Left hindlimb (tissue), 1 donor: ENCODE measurements around the gene ZNF608.

Source experiments
- DNase-seq: peaks from one replicate; pipeline ENCODE4 v3.0.0-alpha.2; 2018

Gene ZNF608, protein sequence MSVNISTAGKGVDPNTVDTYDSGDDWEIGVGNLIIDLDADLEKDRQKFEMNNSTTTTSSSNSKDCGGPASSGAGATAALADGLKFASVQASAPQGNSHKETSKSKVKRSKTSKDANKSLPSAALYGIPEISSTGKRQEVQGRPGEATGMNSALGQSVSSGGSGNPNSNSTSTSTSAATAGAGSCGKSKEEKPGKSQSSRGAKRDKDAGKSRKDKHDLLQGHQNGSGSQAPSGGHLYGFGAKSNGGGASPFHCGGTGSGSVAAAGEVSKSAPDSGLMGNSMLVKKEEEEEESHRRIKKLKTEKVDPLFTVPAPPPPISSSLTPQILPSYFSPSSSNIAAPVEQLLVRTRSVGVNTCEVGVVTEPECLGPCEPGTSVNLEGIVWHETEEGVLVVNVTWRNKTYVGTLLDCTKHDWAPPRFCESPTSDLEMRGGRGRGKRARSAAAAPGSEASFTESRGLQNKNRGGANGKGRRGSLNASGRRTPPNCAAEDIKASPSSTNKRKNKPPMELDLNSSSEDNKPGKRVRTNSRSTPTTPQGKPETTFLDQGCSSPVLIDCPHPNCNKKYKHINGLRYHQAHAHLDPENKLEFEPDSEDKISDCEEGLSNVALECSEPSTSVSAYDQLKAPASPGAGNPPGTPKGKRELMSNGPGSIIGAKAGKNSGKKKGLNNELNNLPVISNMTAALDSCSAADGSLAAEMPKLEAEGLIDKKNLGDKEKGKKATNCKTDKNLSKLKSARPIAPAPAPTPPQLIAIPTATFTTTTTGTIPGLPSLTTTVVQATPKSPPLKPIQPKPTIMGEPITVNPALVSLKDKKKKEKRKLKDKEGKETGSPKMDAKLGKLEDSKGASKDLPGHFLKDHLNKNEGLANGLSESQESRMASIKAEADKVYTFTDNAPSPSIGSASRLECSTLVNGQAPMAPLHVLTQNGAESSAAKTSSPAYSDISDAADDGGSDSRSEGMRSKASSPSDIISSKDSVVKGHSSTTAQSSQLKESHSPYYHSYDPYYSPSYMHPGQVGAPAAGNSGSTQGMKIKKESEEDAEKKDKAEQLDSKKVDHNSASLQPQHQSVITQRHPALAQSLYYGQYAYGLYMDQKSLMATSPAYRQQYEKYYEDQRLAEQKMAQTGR (N-terminal part only)

GRCh38 chr5:124745928-124746915 is at the start of gene ZNF608:
Gene ZNF608 (minus strand): TSS chr5:124746639. CDS start chr5:124744989, 1,650 bp downstream.
- DNase-seq, result peak; percentile 79

DNA sequence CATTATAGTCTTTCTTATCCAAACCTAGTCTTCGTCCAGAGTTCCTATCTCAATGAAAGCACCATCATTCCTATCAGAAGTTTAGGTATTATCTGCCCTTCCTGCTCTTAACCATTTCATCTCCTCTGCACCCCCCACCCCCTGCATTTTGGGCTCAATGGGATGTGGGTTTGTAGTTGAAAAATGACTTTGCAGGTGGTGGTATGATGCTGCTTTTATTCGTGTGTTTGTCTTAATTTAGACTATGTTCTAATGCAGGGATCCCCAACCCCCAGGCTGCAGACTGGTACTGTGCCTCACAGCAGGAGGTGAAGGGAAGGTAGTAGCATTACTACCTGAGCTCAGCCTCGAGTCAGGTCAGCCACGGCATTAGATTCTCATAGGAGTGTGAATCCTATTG is 49.4 kb upstream of the ZNF608 start:
- DNase-seq, result no peak

DNA sequence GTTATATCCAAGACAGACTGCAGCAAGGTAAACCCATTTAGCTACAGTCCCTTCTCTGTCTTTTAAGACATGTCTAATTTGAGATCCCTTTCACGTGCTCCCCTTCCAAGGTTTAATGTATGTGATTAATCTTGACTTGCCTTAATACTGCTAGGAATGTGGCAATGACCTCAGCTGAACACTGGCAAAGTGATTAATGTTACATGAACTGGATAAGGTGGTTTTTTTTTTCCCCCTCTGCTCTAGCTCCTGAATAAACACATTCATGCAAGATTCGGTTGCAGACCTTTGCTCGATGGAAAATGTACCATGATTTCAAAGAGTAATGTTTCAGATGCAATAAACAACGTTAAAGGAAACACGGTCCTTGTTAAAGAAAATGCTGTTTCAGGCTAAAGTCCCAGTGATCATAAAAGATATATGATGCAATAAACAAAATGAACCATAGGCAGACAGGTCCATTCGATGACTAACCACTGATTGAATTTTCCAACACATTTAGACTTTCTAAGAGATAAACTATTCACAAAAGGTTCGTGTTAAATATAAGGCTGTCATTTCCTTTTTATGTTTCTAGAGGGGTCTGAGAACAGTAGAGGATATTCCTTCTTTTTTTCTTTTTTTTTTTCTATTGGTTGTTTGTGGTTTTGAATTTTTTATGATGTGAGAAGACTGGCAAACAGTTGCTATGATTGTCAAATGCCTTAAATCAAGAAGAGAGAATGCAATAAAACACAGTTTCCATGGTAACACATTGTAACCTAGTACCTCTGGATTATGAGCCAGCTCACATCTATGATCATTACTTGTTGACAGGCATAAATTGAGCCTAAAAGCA is 44.7 kb upstream of the ZNF608 start:
- no peak for DNase-seq

GRCh38 chr5:124790301-124790894 is 44.0 kb upstream of the ZNF608 start:
- no peak for DNase-seq

DNA sequence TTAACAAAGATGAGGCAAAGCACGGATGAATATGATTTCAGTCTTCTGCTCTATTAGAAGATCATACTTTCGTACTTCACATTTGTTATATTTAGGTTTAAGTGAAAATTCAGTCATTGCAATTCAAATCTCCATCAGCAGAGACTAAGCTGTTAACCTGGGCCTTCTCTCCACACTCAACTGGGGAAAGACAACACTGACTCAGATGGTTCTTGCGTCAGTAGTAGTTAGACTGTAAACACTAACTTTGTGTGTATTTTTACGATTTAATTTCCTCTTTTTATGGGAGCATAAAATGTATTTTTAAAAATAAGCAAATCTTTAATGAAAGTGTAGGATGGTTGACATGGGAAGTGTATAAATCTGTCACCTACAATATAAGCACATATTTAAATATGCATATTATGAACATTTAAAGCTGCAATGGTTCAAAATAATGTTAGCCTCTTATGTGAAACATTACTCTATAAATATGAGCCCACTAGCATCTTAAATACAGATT is 42.7 kb upstream of the ZNF608 start:
- DNase-seq, result no peak

- DNase-seq, result no peak
Observed at GRCh38 chr5:124783794-124784193, 37.4 kb upstream of the ZNF608 start.

DNA sequence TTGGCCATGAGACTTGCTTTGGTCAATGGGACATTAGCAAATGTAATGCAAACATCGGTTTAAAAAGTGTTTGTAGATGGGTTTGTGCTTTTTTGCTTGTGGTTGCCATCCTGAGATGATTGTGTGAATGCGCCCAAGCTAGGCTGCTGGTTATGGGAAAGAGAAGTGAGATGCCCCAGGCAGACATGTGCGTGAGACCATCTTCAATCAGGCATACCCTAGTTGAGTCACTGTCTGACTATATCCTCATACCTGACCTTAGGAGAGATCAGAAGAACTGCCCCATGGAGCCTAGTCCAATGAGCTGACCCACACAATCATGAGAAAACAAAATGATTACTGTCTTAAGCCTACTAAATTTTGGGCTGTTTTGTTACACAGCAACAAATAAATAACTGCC is 36.8 kb upstream of the ZNF608 start:
- DNase-seq, result no peak

DNA sequence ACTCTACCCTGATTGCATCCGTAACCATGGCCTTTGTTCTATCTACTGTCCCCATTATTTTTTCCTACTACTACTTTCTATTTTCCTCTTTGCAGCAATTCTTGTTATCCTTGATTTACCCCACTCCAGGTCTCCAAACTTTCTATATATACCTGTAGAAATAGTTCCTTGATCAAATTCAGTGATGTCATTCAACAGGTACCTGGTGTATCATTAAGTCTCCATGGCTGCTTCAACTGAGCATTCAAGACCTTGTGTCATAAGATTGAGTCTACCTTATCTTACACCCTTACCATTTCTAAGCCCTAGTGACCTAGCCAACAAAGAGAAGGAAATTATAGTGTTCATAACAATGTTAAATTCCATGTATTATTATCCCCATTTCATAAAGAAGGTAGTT is 35.8 kb upstream of the ZNF608 start:
- DNase-seq, result no peak

GRCh38 chr5:124780011-124780410 is 33.6 kb upstream of the ZNF608 start:
- no peak for DNase-seq

DNA sequence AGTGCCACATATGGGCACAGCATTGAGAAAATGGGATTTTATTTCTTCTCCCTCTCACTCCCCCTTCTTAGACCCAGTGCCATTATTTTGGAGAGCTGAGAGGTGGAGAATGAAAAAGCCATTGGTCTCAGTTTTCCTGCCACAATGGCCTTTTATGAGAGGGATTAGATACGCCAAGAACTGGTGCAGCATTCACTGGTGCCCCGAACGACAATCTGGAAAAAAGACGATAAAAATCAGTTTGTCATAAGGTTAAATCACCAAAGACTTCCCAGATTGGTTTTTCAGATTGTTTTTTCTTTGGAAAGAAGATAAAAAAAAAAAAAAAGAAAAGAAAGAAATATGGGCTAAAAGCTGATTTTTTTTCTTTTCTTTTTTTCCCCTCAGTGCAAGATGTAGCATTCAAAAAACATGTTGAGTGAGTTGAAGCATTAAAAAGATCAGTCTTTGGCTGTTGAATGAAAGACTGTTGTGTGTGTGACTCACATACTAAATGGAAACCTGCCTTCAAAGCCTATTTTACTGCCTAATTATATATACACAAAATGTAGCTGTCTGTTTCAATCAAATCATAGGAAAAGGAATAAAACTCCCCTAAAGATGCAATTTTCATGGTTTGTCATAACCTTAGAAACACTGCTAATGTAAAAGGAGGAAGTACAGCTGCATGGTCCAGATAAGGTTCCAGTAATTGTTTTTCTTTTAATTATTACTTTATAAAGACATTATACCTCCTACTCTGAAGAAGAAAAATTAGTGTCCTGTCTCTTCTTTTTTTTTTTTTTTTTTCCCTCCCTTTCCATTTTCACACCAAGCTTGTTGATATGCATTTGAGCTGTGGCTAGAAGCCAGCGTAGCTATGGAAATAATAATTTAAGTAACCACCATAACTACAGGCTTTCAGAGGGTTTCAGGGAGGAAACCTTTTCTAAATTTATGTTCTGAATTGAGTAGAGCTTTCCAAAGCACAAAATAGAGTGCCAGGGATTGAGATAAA is 27.2 kb upstream of the ZNF608 start:
- no peak for DNase-seq

GRCh38 chr5:124772457-124773200 is 26.2 kb upstream of the ZNF608 start:
- DNase-seq, result no peak

DNA sequence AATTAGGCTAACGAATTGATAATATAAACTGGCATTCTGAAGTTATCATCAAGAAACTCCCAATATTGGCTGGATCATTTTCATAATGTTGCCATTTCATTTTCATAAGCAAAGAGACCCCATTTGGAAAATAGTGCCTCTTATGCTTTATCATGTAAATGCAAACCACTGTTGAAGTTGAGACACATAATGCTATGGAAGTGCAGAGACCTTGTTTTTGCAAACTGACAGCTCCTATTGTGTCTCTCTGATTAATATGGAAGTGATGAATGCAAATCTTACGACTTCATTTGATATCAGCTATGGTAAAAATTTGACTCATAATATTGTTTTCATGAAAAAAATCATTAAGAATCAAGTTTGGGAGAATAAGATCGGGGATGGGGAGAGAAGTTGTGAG is 25.3 kb upstream of the ZNF608 start:
- DNase-seq, result no peak

DNA sequence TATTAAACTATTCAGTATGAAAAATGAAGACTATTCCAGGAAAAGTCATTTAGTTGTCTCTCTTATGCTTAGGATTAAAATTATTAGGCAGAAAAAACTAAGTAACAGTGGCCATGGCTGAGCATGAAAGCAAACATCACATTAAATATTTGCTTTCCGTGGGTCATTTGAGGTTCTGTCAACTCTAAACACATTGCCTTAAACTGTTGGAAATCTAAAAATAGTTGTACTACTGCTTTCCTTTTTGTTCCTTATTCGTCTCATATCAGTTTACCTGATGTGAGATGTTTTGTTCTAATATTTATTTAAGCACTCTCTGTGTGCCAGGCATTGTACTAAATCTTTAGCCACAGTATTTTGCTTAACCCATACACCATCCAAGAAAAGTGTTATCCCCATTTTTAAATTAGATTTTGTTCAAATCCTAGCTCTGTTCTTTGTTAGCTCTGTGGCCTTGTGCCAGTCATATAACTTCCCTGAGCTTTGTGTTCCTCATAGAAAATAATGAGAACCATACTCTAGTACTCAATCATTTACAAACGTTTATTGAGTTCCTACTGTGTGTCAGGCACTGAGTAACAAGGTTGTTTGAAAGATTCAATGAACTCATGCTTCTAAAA is 18.7 kb upstream of the ZNF608 start:
- no peak for DNase-seq

GRCh38 chr5:124764585-124764984 is 18.1 kb upstream of the ZNF608 start:
- no peak for DNase-seq

DNA sequence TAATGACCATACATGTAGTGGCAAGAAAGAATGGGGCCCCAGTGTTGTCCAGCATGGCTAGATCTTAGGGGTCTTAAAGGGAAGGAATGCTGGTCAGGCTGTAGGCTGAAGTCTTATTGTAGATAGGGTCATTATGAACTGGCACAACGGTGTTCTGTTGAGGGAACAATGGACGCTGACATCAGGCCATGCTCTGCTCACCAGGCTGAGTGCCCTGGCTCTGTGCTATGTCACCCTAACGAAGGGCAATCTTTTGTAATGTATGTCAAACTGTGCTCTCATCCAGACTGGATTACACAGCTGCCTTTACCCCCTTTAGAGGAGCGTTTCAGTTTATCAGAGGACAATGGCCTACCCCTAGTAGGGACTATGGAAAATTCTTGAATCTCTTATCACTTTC is 14.6 kb upstream of the ZNF608 start:
- DNase-seq, result no peak

DNA sequence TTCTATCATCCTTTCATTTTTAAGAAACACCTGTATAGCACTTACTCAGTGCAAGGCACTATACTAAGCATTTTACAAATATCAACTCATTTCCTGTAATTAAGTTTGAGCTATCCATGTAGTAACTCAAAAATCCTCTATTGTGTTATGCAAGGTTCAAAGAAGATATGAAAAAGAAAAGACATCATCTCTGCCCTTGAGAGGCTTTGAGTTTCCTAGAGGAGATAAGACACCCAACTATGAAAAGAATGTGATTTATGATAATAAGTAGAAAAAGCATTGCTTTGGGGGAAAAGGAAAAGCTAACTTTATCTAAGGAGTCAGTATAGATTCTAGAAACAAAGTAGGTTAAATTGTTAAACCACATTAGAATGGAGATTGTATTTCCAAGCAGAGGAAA is 14.2 kb upstream of the ZNF608 start:
- DNase-seq, result no peak

GRCh38 chr5:124755565-124755964 is 9.1 kb upstream of the ZNF608 start:
- no peak for DNase-seq

- no peak for DNase-seq
Observed at GRCh38 chr5:124755041-124755440, 8.6 kb upstream of the ZNF608 start.
